ENCODE results near the gene PCNT. TPM values are rescaled to one million over a fixed set of nuclear protein-coding genes. Genes with fewer than 3 reads are reported as not detected.
"Not testable (repeated sequence)": the region's sequence is repeated elsewhere in the genome, so short reads cannot be mapped to it uniquely, and the experiment has no call there.

The PCNT gene
- total RNA-seq, 2 experiments from 2014 or later = 42.1 to 42.7 TPM

- intact Hi-C loops (cut with micrococcal nuclease) = loop anchor here (5.0 kb wide), 2 partner anchors 97 to 483 kb away; no protein-coding TSS in a partner anchor
- Mint-ChIP-seq H3K27me3 (ENCODE audit: low read depth) (no peaks in the 10 kb centered on the region), H3K36me3 (ENCODE audit: low read depth) (peaks cover 15% of the 10 kb centered on the region), H3K4me1 (ENCODE audit: low read depth) (peaks cover 32% of the 10 kb centered on the region), H3K9me3 (no peaks in the 10 kb centered on the region), H3K4me3 (no peak overlapping the region), H3K27ac (no peak overlapping the region)
- no peak for DNase-seq
- CTCF ChIA-PET = interaction anchor here (1.5 kb wide), 1 partner anchor 130 kb away, joined by 3 read pairs; no protein-coding TSS in a partner anchor
Measured at GRCh38 chr21:46454634-46455390, 130.9 kb downstream of the PCNT start.

- no peak overlapping the region for H3K4me3 Mint-ChIP-seq
- H3K9me3 Mint-ChIP-seq = no peaks in the 10 kb centered on the region
- CTCF ChIA-PET = no interaction called here
- peaks cover 32% of the 10 kb centered on the region for H3K4me1 Mint-ChIP-seq (ENCODE audit: low read depth)
- DNase-seq = no peak
- no peaks in the 10 kb centered on the region for H3K27me3 Mint-ChIP-seq (ENCODE audit: low read depth)
- no peak overlapping the region for H3K27ac Mint-ChIP-seq
- H3K36me3 Mint-ChIP-seq (ENCODE audit: low read depth) = peaks cover 7% of the 10 kb centered on the region
- intact Hi-C loops (cut with micrococcal nuclease) = loop anchor here (5.0 kb wide), 2 partner anchors 97 to 483 kb away; no protein-coding TSS in a partner anchor
Measured at GRCh38 chr21:46455575-46456385, 131.8 kb downstream of the PCNT start.

- no peaks in the 10 kb centered on the region for H3K9me3 Mint-ChIP-seq
- intact Hi-C loops (cut with micrococcal nuclease) = loop anchor here (5.0 kb wide), 2 partner anchors 96 to 484 kb away; no protein-coding TSS in a partner anchor
- H3K27ac Mint-ChIP-seq = no peak overlapping the region
- H3K36me3 Mint-ChIP-seq (ENCODE audit: low read depth) = peaks cover 7% of the 10 kb centered on the region
- no peak for DNase-seq
- H3K4me1 Mint-ChIP-seq (ENCODE audit: low read depth) = peaks cover 34% of the 10 kb centered on the region
- no peaks in the 10 kb centered on the region for H3K27me3 Mint-ChIP-seq (ENCODE audit: low read depth)
- CTCF ChIA-PET = no interaction called here
- peak overlapping the region; percentile 0 for H3K4me3 Mint-ChIP-seq
Measured at GRCh38 chr21:46456750-46457149, 132.8 kb downstream of the PCNT start.

- Mint-ChIP-seq H3K27ac (peak overlapping the region; percentile 86), H3K36me3 (ENCODE audit: low read depth) (peaks cover 7% of the 10 kb centered on the region), H3K27me3 (ENCODE audit: low read depth) (no peaks in the 10 kb centered on the region), H3K9me3 (no peaks in the 10 kb centered on the region), H3K4me3 (peak overlapping the region; percentile 83), H3K4me1 (ENCODE audit: low read depth) (peaks cover 36% of the 10 kb centered on the region)
- intact Hi-C loops (cut with micrococcal nuclease) = loop anchor here (1.0 to 5.0 kb wide), 7 partner anchors 94 to 486 kb away; partner anchors contain the start of genes LSS, PCNT, PRMT2 and YBEY
- DNase-seq = no peak
- CTCF ChIA-PET = no interaction called here
Measured at GRCh38 chr21:46457801-46458314, 133.9 kb downstream of the PCNT start.

- Mint-ChIP-seq H3K4me1 (ENCODE audit: low read depth) (peaks cover 36% of the 10 kb centered on the region), H3K36me3 (ENCODE audit: low read depth) (peaks cover 6% of the 10 kb centered on the region), H3K9me3 (no peaks in the 10 kb centered on the region), H3K27me3 (ENCODE audit: low read depth) (no peaks in the 10 kb centered on the region), H3K4me3 (peak within 1 kb of the TSS; percentile 83), H3K27ac (peak within 1 kb of the TSS; percentile 86)
- DNase-seq = peak; percentile 94
- intact Hi-C loops (cut with micrococcal nuclease) = loop anchor here (1.0 to 5.0 kb wide), 7 partner anchors 94 to 486 kb away; partner anchors contain the start of genes LSS, PCNT, PRMT2 and YBEY
- CTCF ChIA-PET = no interaction called here
Measured at GRCh38 chr21:46458315-46459023, 134.5 kb downstream of the PCNT start, which contains the start of gene DIP2A. Gene DIP2A, plus strand, starts transcription at chr21:46458891. Its CDS starts 241 bp downstream, at chr21:46459132.

- intact Hi-C loops (cut with micrococcal nuclease) = loop anchor here (2.0 to 5.0 kb wide), 5 partner anchors 93 to 487 kb away; partner anchors contain the start of genes LSS and YBEY
- Mint-ChIP-seq H3K4me1 (ENCODE audit: low read depth) (peaks cover 36% of the 10 kb centered on the region), H3K36me3 (ENCODE audit: low read depth) (peaks cover 5% of the 10 kb centered on the region), H3K27me3 (ENCODE audit: low read depth) (no peaks in the 10 kb centered on the region), H3K4me3 (peak overlapping the region; percentile 76), H3K27ac (no peak overlapping the region), H3K9me3 (no peaks in the 10 kb centered on the region)
- no peak for DNase-seq
- CTCF ChIA-PET = no interaction called here
Measured at GRCh38 chr21:46459024-46459355, 135.0 kb downstream of the PCNT start.

- Mint-ChIP-seq H3K27ac (peak overlapping the region; percentile 50), H3K27me3 (ENCODE audit: low read depth) (no peaks in the 10 kb centered on the region), H3K4me1 (ENCODE audit: low read depth) (peaks cover 36% of the 10 kb centered on the region), H3K36me3 (ENCODE audit: low read depth) (peaks cover 4% of the 10 kb centered on the region), H3K9me3 (no peaks in the 10 kb centered on the region), H3K4me3 (peak overlapping the region; percentile 80)
- intact Hi-C loops (cut with micrococcal nuclease) = loop anchor here (2.0 to 5.0 kb wide), 5 partner anchors 93 to 487 kb away; partner anchors contain the start of genes LSS and YBEY
- CTCF ChIA-PET = no interaction called here
- peak; percentile 26 for DNase-seq
Measured at GRCh38 chr21:46459356-46460112, 135.6 kb downstream of the PCNT start.

GRCh38 chr21:46461909-46462308 is 138.0 kb downstream of the PCNT start:
- H3K27me3 Mint-ChIP-seq (ENCODE audit: low read depth) = no peaks in the 10 kb centered on the region
- no peaks in the 10 kb centered on the region for H3K9me3 Mint-ChIP-seq
- no peak overlapping the region for H3K27ac Mint-ChIP-seq
- no peak overlapping the region for H3K4me3 Mint-ChIP-seq
- CTCF ChIA-PET = no interaction called here
- intact Hi-C loops (cut with micrococcal nuclease) = no loop called here
- H3K36me3 Mint-ChIP-seq (ENCODE audit: low read depth) = peaks cover 1% of the 10 kb centered on the region
- no peak for DNase-seq
- peaks cover 17% of the 10 kb centered on the region for H3K4me1 Mint-ChIP-seq (ENCODE audit: low read depth)

GRCh38 chr21:46465153-46465552 is 141.2 kb downstream of the PCNT start:
- H3K27me3 Mint-ChIP-seq (ENCODE audit: low read depth); H3K4me3 Mint-ChIP-seq; H3K9me3 Mint-ChIP-seq; DNase-seq; H3K27ac Mint-ChIP-seq; intact Hi-C loops (cut with micrococcal nuclease); H3K36me3 Mint-ChIP-seq (ENCODE audit: low read depth); CTCF ChIA-PET: not testable (repeated sequence)
- H3K4me1 Mint-ChIP-seq (ENCODE audit: low read depth) = peaks cover 18% of the 10 kb centered on the region

GRCh38 chr21:46465651-46466050 is 141.7 kb downstream of the PCNT start:
- CTCF ChIA-PET = no interaction called here
- DNase-seq = no peak
- Mint-ChIP-seq H3K36me3 (ENCODE audit: low read depth) (peaks cover 4% of the 10 kb centered on the region), H3K9me3 (no peaks in the 10 kb centered on the region), H3K27me3 (ENCODE audit: low read depth) (no peaks in the 10 kb centered on the region), H3K27ac (no peak overlapping the region), H3K4me1 (ENCODE audit: low read depth) (peaks cover 16% of the 10 kb centered on the region), H3K4me3 (no peak overlapping the region)
- intact Hi-C loops (cut with micrococcal nuclease) = no loop called here

GRCh38 chr21:46468108-46468774 is 144.3 kb downstream of the PCNT start:
- Mint-ChIP-seq H3K36me3 (ENCODE audit: low read depth) (peaks cover 4% of the 10 kb centered on the region), H3K27me3 (ENCODE audit: low read depth) (no peaks in the 10 kb centered on the region), H3K4me1 (ENCODE audit: low read depth) (peaks cover 31% of the 10 kb centered on the region), H3K27ac (no peak overlapping the region), H3K4me3 (no peak overlapping the region), H3K9me3 (no peaks in the 10 kb centered on the region)
- intact Hi-C loops (cut with micrococcal nuclease) = no loop called here
- peak; percentile 31 for DNase-seq
- CTCF ChIA-PET = interaction anchor here (0.6 to 0.7 kb wide), 2 partner anchors 75 to 77 kb away, joined by 3 to 4 read pairs; no protein-coding TSS in a partner anchor

All from activated naive CD4-positive, alpha-beta T cell treated with anti-CD3 and anti-CD28 coated beads for 36 hours (primary cell).